DLD1 (cell line): ENCODE measurements around the gene ADGRA1.
"Not testable (repeated sequence)": the region's sequence is repeated elsewhere in the genome, so short reads cannot be mapped to it uniquely, and the experiment has no call there.

ENCODE experiments used
- in situ Hi-C: cut with HindIII; loops from 2 replicates; pipeline ENCODE4 v1.10.0; 2017; ENCODE audit warnings: low sequenced_read_pairs

ADGRA1 gene

DNA sequence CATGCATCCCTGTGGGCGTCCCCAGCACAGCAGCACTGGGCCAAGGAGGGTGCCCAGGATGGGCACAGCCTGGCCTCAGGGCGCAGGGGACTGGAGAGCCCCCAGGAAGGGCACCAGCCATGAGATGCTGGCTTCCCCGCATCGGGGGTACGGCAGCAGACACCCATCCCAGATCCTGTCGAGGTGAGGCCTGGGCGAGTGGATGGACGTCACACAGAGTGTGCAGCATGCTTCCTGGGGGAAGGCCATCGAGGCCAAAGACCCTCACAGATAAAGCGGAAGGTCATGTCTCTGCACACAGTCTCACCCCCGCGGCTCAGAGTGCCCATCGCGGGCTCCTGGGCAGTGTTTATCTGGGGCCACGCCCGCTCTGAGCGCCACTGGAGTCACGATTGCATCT lies 18.8 kb downstream of the ADGRA1 start:
- in situ Hi-C loops = no loop called here

DNA sequence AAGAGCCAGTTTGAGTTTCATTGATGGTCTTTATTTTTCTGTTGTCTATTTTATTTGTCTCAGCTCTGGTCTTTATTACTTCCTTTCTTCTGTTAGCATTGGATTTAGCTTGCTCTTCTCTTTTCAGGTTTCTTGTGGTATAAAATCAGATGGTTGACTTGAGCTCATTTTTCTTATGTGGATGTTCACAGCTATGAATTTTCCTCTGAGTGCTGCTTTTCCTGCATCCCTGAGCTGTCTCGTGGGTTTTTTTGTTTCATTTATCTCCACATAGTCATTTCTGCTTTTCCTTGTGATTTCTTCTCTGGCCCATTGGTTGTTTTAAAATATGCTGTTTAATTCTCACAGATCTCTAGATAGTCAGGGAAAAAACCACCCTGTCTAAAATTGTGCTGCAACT lies 19.7 kb downstream of the ADGRA1 start:
- in situ Hi-C loops = no loop called here

DNA sequence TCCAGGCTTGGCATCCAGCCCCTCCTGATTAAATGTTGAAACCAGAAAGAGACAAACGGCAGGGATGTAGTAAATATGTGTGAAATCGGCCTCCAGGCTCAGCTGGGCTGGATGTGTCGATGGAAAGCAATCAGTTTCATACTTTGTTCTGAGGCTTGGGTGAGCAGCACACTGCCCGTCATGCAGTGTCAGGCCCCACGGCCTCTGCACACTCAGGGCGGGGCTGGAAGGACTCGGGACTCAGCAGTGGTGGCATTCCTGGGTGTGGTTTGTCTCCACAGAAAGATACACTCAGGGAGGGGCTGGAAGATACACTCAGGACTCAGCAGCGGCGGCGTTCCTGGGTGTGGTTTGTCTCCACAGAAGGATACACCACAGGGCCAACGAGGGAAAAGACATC lies 22.0 kb downstream of the ADGRA1 start:
- in situ Hi-C loops = no loop called here

DNA sequence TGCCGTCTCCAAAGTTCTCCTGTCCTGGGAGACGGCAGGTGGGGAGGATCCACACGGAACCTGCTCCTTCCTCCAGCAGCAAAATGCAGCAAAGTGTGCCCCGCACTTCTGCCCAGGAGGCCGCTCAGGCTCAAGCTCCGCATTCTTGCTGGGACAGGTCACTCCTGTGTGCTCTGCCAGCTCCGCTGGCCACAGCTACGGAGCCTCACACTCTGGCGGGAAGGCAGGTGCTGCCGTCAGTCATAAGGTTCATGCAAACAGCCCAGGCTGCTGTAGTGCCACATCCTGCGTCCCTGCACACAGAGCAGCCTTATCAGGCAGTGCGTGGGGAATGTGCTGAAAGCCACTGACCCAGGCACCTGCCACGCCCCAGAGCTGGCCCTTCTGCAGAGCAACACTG lies 22.4 kb downstream of the ADGRA1 start:
- in situ Hi-C loops = no loop called here

DNA sequence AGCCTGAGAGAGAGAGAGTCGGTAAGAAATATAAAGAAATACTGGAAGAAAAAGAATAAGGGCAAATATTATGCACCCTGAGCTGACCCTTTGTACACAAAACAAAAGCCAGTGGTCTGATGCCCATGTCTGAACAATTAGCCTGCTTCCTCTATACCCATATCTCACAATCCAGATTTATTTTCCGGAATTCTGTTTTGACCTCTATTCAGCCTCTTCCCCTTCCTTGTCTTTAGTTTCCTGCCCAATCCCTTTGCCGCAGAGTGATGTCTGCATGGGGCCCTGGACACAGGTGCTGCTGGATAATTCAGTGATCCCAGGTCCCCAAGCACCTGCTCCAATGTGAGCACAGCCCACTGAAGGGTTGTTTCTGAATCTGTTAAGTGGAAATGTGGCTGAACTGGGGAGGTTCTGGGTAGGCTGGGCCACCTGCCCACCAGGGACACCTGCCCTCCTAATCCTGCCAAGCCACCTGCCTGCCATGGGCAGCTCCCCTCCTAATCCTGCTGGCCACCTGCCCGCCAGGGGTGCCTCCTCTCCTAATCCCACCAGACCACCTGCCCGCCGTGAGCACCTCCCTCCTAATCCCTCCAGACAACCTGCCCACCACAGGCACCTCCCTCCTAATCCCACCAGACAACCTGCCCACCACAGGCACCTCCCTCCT lies 23.0 kb downstream of the ADGRA1 start:
- in situ Hi-C loops = no loop called here

DNA sequence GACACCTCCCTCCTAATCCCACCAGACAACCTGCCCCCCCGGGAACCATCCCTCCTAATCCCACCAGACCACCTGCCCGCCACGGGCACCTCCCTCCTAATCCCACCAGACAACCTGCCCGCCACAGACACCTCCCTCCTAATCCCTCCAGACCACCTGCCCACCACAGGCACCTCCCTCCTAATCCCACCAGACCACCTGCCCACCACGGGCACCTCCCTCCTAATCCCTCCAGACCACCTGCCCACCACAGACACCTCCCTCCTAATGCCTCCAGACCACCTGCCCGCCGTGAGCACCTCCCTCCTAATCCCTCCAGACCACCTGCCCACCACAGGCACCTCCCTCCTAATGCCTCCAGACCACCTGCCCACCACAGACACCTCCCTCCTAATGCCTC lies 23.9 kb downstream of the ADGRA1 start:
- in situ Hi-C loops = not testable (repeated sequence)

DNA sequence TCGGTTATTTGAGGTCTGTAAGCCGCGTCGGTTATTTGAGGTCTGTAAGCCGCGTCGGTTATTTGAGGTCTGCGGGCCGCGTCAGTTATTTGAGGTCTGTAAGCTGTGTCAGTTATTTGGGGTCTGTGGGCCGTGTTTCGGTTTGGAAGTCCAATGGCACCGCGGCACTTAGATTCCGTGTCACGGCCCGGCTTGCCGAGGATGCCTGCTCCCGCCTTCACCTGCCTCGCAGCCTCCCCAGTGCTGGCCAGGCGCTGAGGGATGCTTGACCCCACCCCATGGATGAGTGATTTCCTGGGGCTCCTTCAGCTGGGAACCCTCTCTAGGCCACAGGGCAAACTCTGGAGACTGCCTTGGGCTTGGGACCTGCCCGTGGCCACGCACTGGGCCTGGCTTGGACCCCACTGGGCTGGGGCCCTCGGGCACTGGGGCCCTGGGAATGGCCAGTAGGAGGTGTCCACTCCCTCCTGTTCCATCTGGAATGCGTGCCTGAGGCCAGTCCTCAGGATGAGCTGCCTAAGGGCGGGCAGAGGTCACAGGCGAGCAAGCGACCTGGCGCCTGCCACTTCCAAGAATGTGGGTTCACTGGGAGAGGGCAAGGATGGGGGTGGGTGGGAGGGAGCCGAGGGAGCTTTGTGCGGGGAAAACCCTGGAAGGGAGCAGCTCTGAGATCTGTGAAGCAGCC lies 25.6 kb downstream of the ADGRA1 start:
- in situ Hi-C loops = no loop called here

DNA sequence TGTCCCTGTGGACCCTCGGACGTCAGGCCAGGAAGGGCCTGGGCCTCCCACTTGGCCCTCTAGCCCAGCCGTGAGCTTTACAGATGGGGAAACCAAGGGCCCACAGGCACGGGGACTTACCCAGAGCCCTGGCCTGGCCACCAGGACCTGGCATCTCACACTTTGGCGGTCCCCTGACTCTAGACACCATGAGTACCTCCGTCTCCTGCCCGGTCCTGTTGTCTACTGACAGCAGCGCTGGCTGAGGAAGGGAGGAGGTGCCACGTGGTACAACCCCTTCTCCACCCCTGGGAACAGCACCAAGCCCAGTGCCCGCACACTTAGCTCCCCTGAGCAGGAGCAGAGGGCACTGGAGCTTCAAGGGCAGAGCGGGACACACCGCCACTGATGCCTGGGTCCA lies 26.1 kb downstream of the ADGRA1 start:
- in situ Hi-C loops = no loop called here

DNA sequence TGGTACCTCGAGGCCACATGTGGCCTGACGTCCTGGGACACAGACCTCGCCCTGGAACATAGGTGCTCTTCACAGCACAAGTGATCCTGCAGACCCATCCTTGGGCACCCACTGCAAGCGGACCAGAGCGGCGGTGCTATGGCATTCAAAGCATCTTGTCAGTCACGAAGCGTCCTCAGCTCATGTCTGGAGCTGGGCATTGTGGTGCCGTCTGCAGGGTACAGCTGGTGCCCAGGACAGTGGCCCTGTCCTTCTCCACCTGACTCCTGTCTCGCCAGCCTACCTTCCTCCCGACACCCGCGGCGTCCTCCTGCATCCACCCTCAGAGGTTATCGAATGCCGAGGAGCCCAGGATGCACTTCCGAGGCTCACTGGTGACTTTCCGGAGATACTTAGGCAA lies 26.5 kb downstream of the ADGRA1 start:
- in situ Hi-C loops = no loop called here

DNA sequence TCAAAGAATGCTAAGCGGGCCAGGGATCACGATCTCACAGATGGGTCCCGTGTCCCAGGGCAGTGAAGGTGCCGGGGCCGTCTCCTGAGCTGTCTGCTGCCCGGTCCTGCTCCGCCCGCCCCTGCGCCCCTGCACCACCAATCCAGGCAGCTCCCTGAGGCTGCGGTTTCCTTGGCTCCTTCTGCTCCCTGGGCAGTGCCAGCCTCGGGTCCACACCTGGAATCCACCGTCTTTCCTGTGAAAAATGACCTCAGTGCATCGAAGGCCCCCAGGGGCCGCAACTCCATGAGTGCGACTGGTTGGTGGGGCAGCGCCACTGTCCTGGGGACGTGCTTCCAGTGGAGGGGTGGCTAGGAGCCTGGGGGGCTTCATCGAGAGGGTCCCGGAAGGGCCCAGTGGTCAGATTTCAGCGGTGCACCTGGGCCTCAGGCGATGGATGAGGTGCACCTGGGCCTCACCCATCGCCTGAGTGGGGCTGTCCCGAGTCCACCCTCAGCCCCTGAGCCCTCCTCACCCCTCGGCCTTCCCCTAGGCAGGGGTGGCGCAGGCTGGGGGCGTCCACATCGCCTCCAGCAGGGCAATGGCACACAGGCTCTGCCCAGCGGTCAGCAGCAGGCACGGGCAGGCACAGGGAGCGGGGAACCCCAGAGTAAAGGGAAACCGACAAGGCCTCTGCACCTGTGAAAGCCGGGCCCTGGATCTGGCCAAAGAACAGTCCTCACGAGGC lies 27.2 kb downstream of the ADGRA1 start:
- in situ Hi-C loops = no loop called here

DNA sequence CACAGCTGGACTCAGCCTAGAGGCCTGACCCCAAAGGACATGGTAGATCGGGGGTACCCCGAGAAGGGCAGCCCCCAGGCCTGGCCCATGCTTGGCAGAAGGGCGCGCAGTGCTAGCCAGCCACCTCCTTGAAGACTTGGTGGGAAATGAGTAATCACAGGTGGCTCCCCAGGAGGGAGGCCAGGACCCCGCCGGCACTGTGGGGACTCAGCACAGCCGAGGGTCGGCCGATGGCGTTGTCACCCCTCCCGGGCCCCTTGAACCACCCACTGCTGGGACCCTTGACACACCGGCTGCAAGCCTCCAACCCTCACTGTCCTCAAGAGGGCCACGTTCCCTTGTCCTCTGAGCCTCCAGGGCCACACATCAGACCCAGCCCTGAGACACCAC lies 27.7 kb downstream of the ADGRA1 start:
- in situ Hi-C loops = no loop called here

DNA sequence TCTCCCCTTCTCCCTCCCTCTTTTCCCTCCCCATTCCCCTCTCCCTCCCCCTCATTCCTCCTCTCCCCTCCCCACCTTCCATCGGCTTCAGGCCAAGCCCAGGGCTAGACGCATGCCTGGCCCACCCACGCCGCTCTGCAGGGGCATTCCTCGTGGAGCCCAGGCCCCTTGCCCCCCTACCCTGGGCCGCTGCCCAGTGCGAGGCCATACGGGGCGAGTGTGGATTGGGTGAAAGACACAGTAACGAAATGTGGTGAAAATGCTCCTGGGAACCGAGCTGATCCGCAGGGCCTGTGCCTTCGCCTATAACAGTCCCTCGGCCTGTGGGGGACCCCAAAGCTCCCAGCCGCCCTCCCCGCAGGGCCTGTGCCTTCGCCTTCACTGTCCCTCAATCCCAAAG lies 28.3 kb downstream of the ADGRA1 start:
- in situ Hi-C loops = no loop called here

DNA sequence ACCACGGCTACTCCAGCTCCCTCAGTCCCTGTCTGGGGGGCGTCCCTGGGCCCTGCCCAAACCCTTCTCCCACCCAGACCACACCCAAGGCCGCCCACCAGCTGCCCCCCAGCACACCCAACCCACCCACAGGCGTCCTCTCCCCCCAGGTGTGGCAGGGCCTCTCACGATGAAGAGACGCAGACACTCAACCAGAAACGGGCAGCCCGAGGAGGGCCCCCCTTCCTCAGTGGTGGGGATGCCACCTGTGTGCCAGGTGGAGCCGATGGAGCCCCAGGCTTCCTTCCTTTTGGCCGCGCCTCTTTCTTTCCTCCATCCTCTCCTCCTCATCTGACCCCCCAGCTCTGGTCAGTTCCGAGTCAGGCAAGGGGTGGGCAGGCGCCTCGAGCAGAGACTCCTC lies 28.7 kb downstream of the ADGRA1 start:
- in situ Hi-C loops = no loop called here

DNA sequence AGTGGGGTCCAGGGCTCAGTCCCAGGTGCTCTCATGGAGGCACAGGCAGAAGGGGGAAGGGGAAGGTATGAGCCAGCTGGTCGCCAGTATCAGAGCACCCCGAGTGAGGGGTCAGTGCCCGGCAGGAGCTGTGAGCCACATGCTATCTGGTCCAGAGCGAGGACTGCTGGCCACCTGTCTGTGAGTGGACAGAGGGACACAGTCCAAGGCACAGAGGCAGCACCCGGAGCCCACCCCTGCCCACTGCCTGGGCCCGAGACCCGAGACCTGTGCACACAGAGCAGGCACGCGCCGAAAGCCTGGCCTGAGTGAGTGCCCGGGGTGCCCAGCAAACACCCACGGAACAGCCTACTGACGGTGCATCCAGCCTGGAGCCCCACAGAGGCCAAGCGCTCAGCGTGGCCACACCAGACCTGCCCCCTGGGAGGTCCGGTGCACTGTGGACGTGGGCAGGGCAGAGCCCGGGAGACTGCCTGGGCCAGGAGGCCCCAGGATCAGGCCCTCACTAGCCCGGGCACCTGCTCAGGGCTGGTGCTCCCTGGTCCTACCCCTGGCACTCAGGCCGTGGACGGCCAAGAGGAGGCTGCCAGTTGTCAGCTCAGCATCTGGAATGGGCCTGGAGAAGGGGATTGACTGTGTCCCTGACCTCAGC lies 29.4 kb downstream of the ADGRA1 start:
- in situ Hi-C loops = no loop called here

DNA sequence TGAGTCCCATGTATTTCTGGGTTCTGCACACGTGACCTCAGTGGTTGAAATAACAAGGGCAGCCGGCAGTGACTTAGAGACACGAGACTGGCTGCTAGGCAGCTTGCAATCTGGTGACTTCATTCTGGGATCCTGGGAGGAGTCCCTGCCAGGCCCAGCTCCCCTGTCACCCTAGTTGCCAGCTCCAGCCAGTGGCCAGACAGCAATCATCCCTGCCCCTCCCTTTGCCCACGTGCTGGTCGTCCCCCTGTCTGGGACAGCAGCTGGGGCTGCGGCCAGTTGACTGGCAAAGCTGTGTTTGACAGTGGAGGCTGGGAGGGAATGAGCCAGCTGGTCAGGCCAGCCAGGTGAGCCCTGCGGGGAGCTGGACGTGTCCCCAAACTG lies 30.0 kb downstream of the ADGRA1 start:
- in situ Hi-C loops = no loop called here

DNA sequence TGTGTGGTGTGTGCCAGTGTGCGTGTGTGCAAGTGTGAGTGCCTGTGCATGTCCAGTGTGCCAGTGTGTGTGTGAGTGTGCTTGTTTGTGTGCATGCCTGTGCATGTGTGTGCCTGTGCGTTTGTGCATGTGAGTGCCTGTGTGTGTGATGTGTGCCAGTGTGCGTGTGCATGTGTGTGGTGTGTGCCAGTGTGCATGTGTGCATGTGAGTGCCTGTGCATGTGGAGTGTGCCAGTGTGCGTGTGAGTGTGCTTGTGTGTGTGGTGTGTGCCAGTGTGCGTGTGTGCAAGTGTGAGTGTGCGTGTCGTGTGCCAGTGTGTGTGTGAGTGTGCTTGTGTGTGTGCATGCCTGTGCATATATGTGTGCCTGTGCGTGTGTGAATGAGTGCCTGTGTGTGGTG lies 33.8 kb downstream of the ADGRA1 start:
- in situ Hi-C loops = no loop called here

DNA sequence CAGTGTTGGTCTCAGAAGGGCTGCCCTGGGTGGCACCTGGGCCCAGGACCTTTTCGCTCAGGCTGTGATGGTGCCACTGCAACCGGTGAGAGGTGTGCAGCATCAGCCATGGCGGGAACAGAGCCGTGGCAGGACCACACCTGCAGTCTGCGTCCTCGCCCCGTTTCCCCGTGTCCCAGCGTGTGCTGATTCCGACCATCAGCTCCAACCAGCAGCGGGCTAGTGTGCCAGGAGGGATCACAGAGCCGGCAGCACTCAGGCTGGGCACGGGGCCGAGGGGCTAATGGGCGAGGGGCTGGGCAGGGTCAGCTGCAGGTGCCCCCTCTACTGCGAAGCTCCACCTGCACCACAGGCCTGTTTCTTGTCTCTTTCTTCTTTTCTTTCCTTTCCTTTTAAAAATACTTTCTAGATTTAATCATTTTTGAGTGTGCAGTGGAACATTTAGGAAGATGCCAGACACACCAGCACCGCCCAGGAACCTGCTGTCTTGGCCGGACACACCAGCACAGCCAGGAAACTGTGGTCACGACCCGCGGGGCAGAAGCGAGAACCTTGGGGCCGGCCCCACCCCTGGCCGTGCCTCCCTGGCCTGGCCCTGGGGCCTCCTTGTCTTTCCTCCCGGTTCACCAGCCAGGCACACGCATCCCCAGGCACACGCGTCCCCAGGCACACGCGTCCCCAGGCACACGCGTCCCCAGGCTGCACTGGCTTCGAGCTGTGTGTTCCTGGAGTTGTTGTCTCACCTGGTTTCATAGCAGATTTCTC lies 34.6 kb downstream of the ADGRA1 start:
- in situ Hi-C loops = no loop called here

DNA sequence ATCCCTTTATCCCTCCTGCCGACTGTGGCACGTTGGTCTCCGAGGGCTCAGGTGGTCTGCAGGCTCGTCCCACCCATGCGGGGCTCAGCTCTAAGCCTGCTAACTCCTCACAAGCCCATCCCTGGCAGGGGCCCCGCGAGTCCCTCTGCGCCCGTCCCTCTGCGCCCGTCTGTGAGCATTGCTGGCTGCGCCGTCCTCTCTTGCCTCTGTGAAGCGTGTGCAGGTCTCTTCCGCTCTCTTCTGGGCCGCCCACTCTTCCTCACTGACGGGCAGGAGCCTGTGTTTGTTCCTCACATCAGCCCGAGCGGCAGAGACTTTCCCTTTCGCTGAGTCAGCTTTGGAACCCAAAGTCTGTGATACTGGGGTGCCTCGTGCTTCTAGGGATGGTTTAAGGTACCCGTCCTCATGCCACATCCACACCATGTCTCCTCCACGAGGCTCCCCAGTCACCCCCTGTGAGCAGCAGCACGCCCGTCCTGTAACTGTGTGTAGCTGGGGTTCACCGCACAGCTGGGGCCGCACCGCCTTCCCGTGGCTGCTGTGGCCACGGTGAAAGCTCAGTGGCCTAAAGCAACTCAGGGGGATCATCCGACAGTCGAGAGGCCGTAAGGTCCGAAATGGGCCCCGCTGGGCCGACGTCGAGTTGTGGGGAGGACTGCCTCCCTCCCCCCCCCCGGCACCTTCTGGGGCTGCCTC lies 35.5 kb downstream of the ADGRA1 start:
- in situ Hi-C loops = no loop called here

DNA sequence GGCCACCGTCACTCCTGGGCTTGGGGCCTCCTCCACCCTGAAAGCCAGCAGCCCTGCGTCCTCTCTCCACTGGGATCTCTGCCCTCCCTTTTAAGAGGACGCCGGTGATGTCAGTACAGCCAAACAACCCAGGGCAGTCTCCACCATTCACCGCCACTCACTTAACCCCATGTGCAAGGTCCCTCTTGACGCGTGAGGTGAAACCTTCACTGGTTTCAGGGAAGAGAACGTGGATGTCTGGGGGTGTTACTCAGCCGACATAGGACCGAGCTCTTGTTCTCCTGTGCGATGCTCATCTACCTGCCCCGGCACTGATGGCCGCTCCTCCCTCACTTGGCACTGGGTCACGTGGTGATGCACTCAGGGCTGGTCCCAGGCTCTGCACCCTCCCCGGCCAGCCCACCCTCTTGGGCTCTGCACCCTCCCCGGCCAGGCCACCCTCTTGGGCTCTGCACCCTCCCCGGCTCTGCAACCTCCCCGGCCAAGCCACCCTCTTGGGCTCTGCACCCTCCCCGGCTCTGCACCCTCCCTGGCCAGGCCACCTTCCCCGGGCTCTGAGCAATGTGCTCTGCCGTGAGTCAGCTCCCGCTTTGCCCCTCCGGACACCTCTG lies 36.1 kb downstream of the ADGRA1 start:
- in situ Hi-C loops = no loop called here
